Measurements from ENCODE around the gene CPSF4. TPM values are rescaled to one million over a fixed set of nuclear protein-coding genes. Genes with fewer than 3 reads are reported as not detected.

CPSF4 gene
- polyA plus RNA-seq, 3 donors = 11.6 to 56.3 (median 12.3) TPM

- Histone ChIP-seq H3K9me3 (replicated peaks in 1 of 2; ENCODE audit: control insufficient read depth in 1 of 2, insufficient read depth in 1 of 2, low read length in 2 of 2) (no peaks in the 10 kb centered on the region), H3K4me2 (replicated peaks; ENCODE audit: extremely low read depth, low read length, poor library complexity, severe bottlenecking) (no peak overlapping the region), H3K4me3 (replicated peaks in 1 of 3; ENCODE audit: low read depth in 2 of 3, low read length in 3 of 3) (no peak overlapping the region), H3K36me3 (replicated peaks in 1 of 2; ENCODE audit: control insufficient read depth in 1 of 2, insufficient read depth in 2 of 2, low read length in 2 of 2) (peaks cover 86 to 98% of the 10 kb centered on the region in 2 donors), H3K4me1 (ENCODE audit: control insufficient read depth in 1 of 2, insufficient read depth in 2 of 2, low read length in 2 of 2) (no peaks in the 10 kb centered on the region), H4K20me1 (ENCODE audit: insufficient read depth, low read length) (peaks cover 20% of the 10 kb centered on the region), H3K27ac (ENCODE audit: low read depth in 1 of 2, low read length in 2 of 2) (no peak overlapping the region), H3K79me2 (ENCODE audit: insufficient read depth, low read length) (no peaks in the 10 kb centered on the region), H2AFZ (ENCODE audit: insufficient read depth, low read depth, low read length, poor library complexity, severe bottlenecking) (no peak overlapping the region), H3K27me3 (ENCODE audit: control insufficient read depth in 2 of 2, insufficient read depth in 2 of 2, low read length in 2 of 2) (no peaks in the 10 kb centered on the region), H3K9ac (ENCODE audit: insufficient read depth, low read length, poor library complexity, severe bottlenecking) (no peak overlapping the region)
- Mint-ChIP-seq H3K4me1 (no peaks in the 10 kb centered on the region), H3K27me3 (ENCODE audit: low read depth in 3 of 3) (peaks cover 0 to 1% (median 0%) of the 10 kb centered on the region in 3 donors), H3K27ac (peak overlapping the region in 2 of 7 donors; percentile 35 to 51), H3K36me3 (peaks cover 72 to 92% of the 10 kb centered on the region in 2 donors), H3K4me3 (no peak overlapping the region), H3K9me3 (peaks cover 0 to 2% (median 0%) of the 10 kb centered on the region in 7 donors)
- DNase-seq = no peak
- intact Hi-C loops (cut with micrococcal nuclease) = no loop called here
- WGBS (ENCODE audit: insufficient coverage) = 95% methylated on average over 5 of the region's 5 CpGs
- TF ChIP-seq CTCF (IDR thresholded peaks at IDR 0.05) = no peak
These were observed 10.6 kb downstream of the CPSF4 start for GRCh38 chr7:99449326-99449725.

GRCh38 chr7:99451936-99452335 lies 13.2 kb downstream of the CPSF4 start:
- WGBS (ENCODE audit: insufficient coverage) = 96% methylated on average over 8 of the region's 8 CpGs
- TF ChIP-seq CTCF (IDR thresholded peaks at IDR 0.05) = no peak
- H3K9me3 ChIP-seq (replicated peaks in 1 of 2; ENCODE audit: control insufficient read depth in 1 of 2, insufficient read depth in 1 of 2, low read length in 2 of 2) = no peaks in the 10 kb centered on the region
- H3K4me1 ChIP-seq (ENCODE audit: control insufficient read depth in 1 of 2, insufficient read depth in 2 of 2, low read length in 2 of 2) = no peaks in the 10 kb centered on the region
- H3K27ac ChIP-seq (ENCODE audit: low read depth in 1 of 2, low read length in 2 of 2) = no peak overlapping the region
- intact Hi-C loops (cut with micrococcal nuclease) = no loop called here
- H3K4me2 ChIP-seq (replicated peaks; ENCODE audit: extremely low read depth, low read length, poor library complexity, severe bottlenecking) = no peak overlapping the region
- Mint-ChIP-seq H3K4me3 (no peak overlapping the region), H3K36me3 (peaks cover 69 to 93% of the 10 kb centered on the region in 2 donors), H3K27ac (peak overlapping the region in 1 of 7 donors; percentile 44), H3K9me3 (peaks cover 0 to 2% (median 0%) of the 10 kb centered on the region in 7 donors), H3K27me3 (ENCODE audit: low read depth in 3 of 3) (no peaks in the 10 kb centered on the region), H3K4me1 (no peaks in the 10 kb centered on the region)
- peaks cover 45% of the 10 kb centered on the region for H4K20me1 ChIP-seq (ENCODE audit: insufficient read depth, low read length)
- DNase-seq = no peak
- H3K27me3 ChIP-seq (ENCODE audit: control insufficient read depth in 2 of 2, insufficient read depth in 2 of 2, low read length in 2 of 2) = no peaks in the 10 kb centered on the region
- no peak overlapping the region for H2AFZ ChIP-seq (ENCODE audit: insufficient read depth, low read depth, low read length, poor library complexity, severe bottlenecking)
- H3K4me3 ChIP-seq (replicated peaks in 1 of 3; ENCODE audit: low read depth in 2 of 3, low read length in 3 of 3) = no peak overlapping the region
- no peak overlapping the region for H3K9ac ChIP-seq (ENCODE audit: insufficient read depth, low read length, poor library complexity, severe bottlenecking)
- H3K79me2 ChIP-seq (ENCODE audit: insufficient read depth, low read length) = no peaks in the 10 kb centered on the region
- peaks cover 95 to 100% of the 10 kb centered on the region in 2 donors for H3K36me3 ChIP-seq (replicated peaks in 1 of 2; ENCODE audit: control insufficient read depth in 1 of 2, insufficient read depth in 2 of 2, low read length in 2 of 2)
